Measurements from ENCODE around the gene SFRP2.

Gene SFRP2

DNA sequence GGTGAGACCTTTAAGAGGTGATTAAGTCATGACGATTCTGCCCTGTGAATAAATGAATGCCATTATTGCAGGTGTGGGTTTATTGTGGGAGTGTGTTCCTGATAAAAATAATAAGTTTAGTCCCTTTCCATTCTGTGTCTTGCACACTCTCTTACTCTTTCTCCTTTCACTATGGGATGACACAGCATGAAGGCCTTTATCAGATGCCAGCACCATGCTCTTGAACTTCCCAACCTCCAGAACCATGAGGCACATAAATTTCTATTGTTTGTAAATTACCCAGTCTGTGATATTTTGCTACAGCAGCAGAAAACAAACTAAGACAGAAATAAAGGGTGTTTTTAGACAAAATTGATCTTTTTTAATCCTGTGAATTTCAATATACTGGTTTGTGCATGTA lies 10.5 kb downstream of the SFRP2 start:
- no peaks in the 10 kb centered on the region for H3F3A ChIP-seq (ENCODE audit: insufficient read depth)
- no peak overlapping the region for H3K27ac ChIP-seq (ENCODE audit: low read depth, low read length)
- H3K4me3 ChIP-seq (ENCODE audit: insufficient read depth, low read length, poor library complexity, severe bottlenecking) = no peak overlapping the region
- no peaks in the 10 kb centered on the region for H3K27me3 ChIP-seq (ENCODE audit: low read length)
- TF ChIP-seq, protein P1, sequence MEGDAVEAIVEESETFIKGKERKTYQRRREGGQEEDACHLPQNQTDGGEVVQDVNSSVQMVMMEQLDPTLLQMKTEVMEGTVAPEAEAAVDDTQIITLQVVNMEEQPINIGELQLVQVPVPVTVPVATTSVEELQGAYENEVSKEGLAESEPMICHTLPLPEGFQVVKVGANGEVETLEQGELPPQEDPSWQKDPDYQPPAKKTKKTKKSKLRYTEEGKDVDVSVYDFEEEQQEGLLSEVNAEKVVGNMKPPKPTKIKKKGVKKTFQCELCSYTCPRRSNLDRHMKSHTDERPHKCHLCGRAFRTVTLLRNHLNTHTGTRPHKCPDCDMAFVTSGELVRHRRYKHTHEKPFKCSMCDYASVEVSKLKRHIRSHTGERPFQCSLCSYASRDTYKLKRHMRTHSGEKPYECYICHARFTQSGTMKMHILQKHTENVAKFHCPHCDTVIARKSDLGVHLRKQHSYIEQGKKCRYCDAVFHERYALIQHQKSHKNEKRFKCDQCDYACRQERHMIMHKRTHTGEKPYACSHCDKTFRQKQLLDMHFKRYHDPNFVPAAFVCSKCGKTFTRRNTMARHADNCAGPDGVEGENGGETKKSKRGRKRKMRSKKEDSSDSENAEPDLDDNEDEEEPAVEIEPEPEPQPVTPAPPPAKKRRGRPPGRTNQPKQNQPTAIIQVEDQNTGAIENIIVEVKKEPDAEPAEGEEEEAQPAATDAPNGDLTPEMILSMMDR (IDR thresholded peaks at IDR 0.05; ENCODE audit: insufficient read depth, low read length, poor library complexity, severe bottlenecking) = no peak
- no peak for TF ChIP-seq EZH2phosphoT487 (conservative IDR thresholded peaks at IDR 0.05; ENCODE audit: low read length)
- no peaks in the 10 kb centered on the region for H3K79me2 ChIP-seq (ENCODE audit: insufficient read depth, low read length)
- H3K9me2 ChIP-seq (replicated peaks; ENCODE audit: insufficient read depth, low read length) = no peaks in the 10 kb centered on the region
- no peaks in the 10 kb centered on the region for H4K20me1 ChIP-seq (ENCODE audit: low read depth, low read length)
- H2AFZ ChIP-seq (ENCODE audit: low read depth, low read length, severe bottlenecking) = no peak overlapping the region
- no peaks in the 10 kb centered on the region for H3K9me3 ChIP-seq (ENCODE audit: insufficient read depth, low read length)
- no peak overlapping the region for H3K4me2 ChIP-seq (ENCODE audit: low read depth, low read length, poor library complexity, severe bottlenecking)
- no peaks in the 10 kb centered on the region for H3K36me3 ChIP-seq (ENCODE audit: low read length)
- no peak overlapping the region for H3K9ac ChIP-seq (ENCODE audit: low read length)

DNA sequence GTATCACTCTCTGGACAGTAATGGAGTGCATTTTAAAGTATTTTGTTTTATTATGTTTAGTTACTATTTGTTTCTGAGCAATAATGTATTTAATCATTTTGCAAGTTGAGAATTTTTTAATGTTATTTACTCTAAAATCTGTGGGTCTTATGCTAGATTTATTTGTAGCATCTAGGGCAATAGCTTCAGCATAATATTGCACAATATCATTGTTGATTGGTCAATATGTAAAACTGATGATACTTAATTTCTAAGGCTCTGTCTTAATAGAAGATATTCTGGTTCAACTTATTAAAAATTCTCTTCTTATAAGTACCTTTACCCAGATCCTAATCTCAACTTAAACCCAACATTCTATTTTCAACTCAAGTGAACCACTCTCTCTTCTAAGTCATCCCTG lies 11.5 kb downstream of the SFRP2 start:
- TF ChIP-seq, protein P1 (IDR thresholded peaks at IDR 0.05; ENCODE audit: insufficient read depth, low read length, poor library complexity, severe bottlenecking) = no peak
- no peak for TF ChIP-seq EZH2phosphoT487 (conservative IDR thresholded peaks at IDR 0.05; ENCODE audit: low read length)
- Histone ChIP-seq H2AFZ (ENCODE audit: low read depth, low read length, severe bottlenecking) (no peak overlapping the region), H3K9me2 (replicated peaks; ENCODE audit: insufficient read depth, low read length) (no peaks in the 10 kb centered on the region), H3K79me2 (ENCODE audit: insufficient read depth, low read length) (no peaks in the 10 kb centered on the region), H3K9me3 (ENCODE audit: insufficient read depth, low read length) (no peaks in the 10 kb centered on the region), H3K4me2 (ENCODE audit: low read depth, low read length, poor library complexity, severe bottlenecking) (no peak overlapping the region), H3F3A (ENCODE audit: insufficient read depth) (no peaks in the 10 kb centered on the region), H3K27ac (ENCODE audit: low read depth, low read length) (no peak overlapping the region), H3K9ac (ENCODE audit: low read length) (no peak overlapping the region), H3K4me3 (ENCODE audit: insufficient read depth, low read length, poor library complexity, severe bottlenecking) (no peak overlapping the region), H3K27me3 (ENCODE audit: low read length) (no peaks in the 10 kb centered on the region), H3K36me3 (ENCODE audit: low read length) (no peaks in the 10 kb centered on the region), H4K20me1 (ENCODE audit: low read depth, low read length) (no peaks in the 10 kb centered on the region)

DNA sequence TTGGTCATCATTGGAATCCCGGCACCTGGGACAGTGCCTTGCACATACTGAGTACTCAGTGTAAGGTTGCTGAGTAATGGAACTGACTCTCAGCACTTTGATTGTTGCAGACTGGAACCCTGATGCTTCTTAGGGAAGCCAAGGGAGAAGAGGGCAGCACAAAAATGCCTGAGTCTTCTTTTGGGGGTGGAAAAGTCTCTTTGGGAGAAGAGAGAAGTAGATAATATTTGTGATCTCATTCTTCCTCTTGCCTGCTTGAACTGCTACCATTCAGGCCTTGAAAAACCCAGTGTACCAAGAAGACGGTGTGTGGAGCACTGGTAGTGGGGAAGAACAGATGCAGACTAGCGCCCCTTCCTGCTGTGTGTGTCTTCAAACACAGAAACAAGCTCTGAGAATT lies 12.3 kb downstream of the SFRP2 start:
- Histone ChIP-seq H3K79me2 (ENCODE audit: insufficient read depth, low read length) (no peaks in the 10 kb centered on the region), H3K36me3 (ENCODE audit: low read length) (no peaks in the 10 kb centered on the region), H3K4me2 (ENCODE audit: low read depth, low read length, poor library complexity, severe bottlenecking) (no peak overlapping the region), H3K4me3 (ENCODE audit: insufficient read depth, low read length, poor library complexity, severe bottlenecking) (no peak overlapping the region), H3K9ac (ENCODE audit: low read length) (no peak overlapping the region), H3K9me2 (replicated peaks; ENCODE audit: insufficient read depth, low read length) (no peaks in the 10 kb centered on the region), H3K9me3 (ENCODE audit: insufficient read depth, low read length) (no peaks in the 10 kb centered on the region), H4K20me1 (ENCODE audit: low read depth, low read length) (no peaks in the 10 kb centered on the region), H2AFZ (ENCODE audit: low read depth, low read length, severe bottlenecking) (no peak overlapping the region), H3K27me3 (ENCODE audit: low read length) (no peaks in the 10 kb centered on the region), H3F3A (ENCODE audit: insufficient read depth) (no peaks in the 10 kb centered on the region), H3K27ac (ENCODE audit: low read depth, low read length) (no peak overlapping the region)
- no peak for TF ChIP-seq EZH2phosphoT487 (conservative IDR thresholded peaks at IDR 0.05; ENCODE audit: low read length)
- TF ChIP-seq, protein P1 (IDR thresholded peaks at IDR 0.05; ENCODE audit: insufficient read depth, low read length, poor library complexity, severe bottlenecking) = no peak
